NCI-H146 (cell line): Measurements from ENCODE around the gene KRTAP5-1.
A peak's percentile ranks its signal among the peaks of the same experiment; 100 is the strongest.

Experiments used
- DNase-seq: peaks from one replicate; lab custom pipeline; 2025; lab: John Stamatoyannopoulos, UW

Gene KRTAP5-1

GRCh38 chr11:1545432-1545831 is 39.7 kb downstream of the KRTAP5-1 start:
- DNase-seq: no peak

- no peak for DNase-seq
Measured at GRCh38 chr11:1544536-1544935, 40.5 kb downstream of the KRTAP5-1 start.

- no peak for DNase-seq
Measured at GRCh38 chr11:1543606-1544263, 41.3 kb downstream of the KRTAP5-1 start.

GRCh38 chr11:1542267-1542666 is 42.8 kb downstream of the KRTAP5-1 start:
- peak; percentile 93 for DNase-seq

DNA sequence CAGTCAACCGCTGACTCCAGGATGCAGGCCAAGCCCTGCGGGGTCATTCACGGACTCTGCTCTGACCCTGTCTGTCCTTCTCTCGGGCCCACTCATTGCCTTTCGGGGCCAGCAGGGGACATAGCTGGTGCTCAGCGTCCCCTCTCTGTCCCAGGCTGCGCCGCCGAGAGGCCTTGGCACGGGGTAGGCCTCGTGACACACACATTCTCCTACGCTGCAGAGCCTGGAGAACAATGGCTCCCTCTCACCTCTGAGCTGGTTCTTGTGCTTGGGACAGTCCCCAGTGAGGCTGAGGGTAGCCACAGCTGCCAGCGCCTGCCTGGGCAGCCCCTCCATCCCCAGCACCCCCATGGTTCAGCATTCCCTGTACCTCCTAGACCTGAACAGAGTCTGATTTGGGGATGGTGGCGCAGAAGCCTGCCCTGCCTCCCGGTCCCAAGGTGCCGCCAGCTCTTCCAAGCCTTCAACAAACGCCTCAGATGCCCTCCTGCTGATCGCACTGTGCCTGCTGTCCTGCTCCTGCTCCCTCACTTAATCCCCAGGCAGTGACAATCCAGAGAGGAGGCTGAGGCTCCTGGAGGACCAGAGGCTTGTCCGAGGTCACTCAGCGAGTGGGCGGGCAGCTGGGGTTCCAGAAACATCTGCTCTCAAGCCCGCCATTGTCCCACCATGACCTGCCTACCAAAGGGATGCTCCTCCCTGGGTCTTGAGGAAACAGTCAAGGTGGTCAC is 43.4 kb downstream of the KRTAP5-1 start:
- DNase-seq: no peak

GRCh38 chr11:1540074-1540473 is 45.0 kb downstream of the KRTAP5-1 start:
- no peak for DNase-seq

GRCh38 chr11:1538153-1538552 is 46.9 kb downstream of the KRTAP5-1 start:
- no peak for DNase-seq

DNA sequence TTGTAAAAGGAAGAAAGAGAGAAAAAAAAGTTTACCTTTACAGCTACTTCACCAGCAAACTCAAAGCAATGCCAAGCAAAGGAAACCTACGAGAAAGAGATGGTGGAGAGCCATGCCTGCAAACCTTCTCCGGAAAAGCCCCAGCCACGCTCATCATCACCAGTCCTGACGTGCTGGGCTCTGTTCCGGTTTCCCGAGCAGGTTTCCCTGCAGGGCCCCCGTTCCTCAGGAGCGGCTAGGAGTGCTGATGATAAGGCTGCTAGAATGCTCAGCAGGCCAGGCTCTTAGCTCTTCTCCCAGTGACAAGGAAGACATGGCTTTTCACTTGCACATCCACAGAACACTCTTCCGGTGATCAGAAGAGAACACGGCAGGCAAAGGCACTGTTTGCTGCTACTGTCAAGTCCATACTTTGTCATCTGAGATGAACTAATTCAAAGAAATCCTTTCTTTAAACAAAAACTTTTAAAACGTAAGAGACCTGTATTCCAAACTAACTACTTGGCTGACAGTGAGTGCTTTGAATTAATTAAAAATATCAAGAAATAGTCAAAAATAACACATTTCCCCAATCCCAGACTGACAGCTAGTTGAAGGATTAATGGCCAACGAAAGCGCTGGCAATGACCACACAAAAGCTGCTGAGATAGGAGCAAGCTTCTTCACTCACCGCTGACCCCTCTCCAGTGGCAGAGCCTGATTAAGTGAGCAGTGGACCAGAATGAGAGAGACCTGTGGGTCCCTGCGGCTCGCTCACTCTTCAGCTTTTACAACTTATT is 48.8 kb downstream of the KRTAP5-1 start:
- no peak for DNase-seq

- no peak for DNase-seq
Measured at GRCh38 chr11:1534682-1535081, 50.4 kb downstream of the KRTAP5-1 start.
